HCT116 (cell line): ENCODE measurements around the gene MBLAC1. TPM values are rescaled to one million over a fixed set of nuclear protein-coding genes. Genes with fewer than 3 reads are reported as not detected.

Experiments used
- ATAC-seq: fragments of 200-7000 bp; cut with Tn5 transposase; 2 replicates; pipeline ENCODE4 v1.9.1; 2020; ENCODE audit warnings: mild to moderate bottlenecking, moderate library complexity
- BruUV-seq: library from RNA; stranded (reverse); fragments of 400-500 nt; replicated peaks from 2 replicates; lab custom pipeline; 2021; lab: Mats Ljungman, UMichigan
- CTCF ChIA-PET: fragments of 300-600 bp; sonication (Branson Sonifier 250); formaldehyde crosslinking; loops from one replicate; lab custom pipeline; 2021; ENCODE audit warnings: antibody characterized with exemption; lab: Charles Lee
- POLR2A ChIA-PET: fragments of 300-600, 350-600 bp; sonication (Branson Sonifier 250); formaldehyde crosslinking; loops from one replicate; lab custom pipeline; 2021; ENCODE audit warnings: antibody characterized with exemption; lab: Charles Lee
- RAD21 ChIA-PET, 2 experiments: fragments of 300-600 bp; sonication (Branson Sonifier 250); formaldehyde crosslinking; loops; one replicate each; lab custom pipeline; 2023; ENCODE audit warnings: low total read pairs in 2 of 2; ENCODE audit not compliant: uncharacterized antibody in 2 of 2, unreplicated experiment in 2 of 2, low non-redundant PET in 1 of 2; lab: Charles Lee
- DNase-seq: peaks from one replicate; pipeline ENCODE4 v3.0.0-alpha.2; 2010; ENCODE audit warnings: low read depth, low spot score
- H2AFZ ChIP-seq: fragments of 200-600 bp; shearing (Covaris generic), sonication (generic); 2 replicates; pipeline ENCODE4 v1.6.1; 2017; ENCODE audit warnings: low read depth, mixed run types, mixed read lengths, antibody characterized with exemption, low read length; ENCODE audit not compliant: poor library complexity, severe bottlenecking
- H3K27ac ChIP-seq: 2 replicates; pipeline ENCODE4 v1.5.1; 2012; ENCODE audit warnings: low read depth, low read length
- H3K27me3 ChIP-seq: fragments of 200-600 bp; sonication (generic); 2 replicates; pipeline ENCODE4 v1.6.1; 2016; ENCODE audit warnings: mixed run types, low read length, mixed read lengths; ENCODE audit not compliant: insufficient read depth
- H3K36me3 ChIP-seq, 2 experiments: fragments of 200-500 bp in 1 of 2; fragments of 200-600 bp in 1 of 2; sonication (Bioruptor generic) in 1 of 2; sonication (generic) in 1 of 2; 2 replicates each; pipeline versions ENCODE4 v1.5.1 to v1.6.1; 2014 to 2016; ENCODE audit warnings: low read length in 2 of 2, inconsistent platforms in 1 of 2, mixed read lengths in 1 of 2, mixed run types in 1 of 2; ENCODE audit not compliant: insufficient read depth in 2 of 2, control insufficient read depth in 1 of 2
- H3K4me1 ChIP-seq, 2 experiments: fragments of 200-600 bp in 1 of 2; sonication (generic) in 1 of 2; 2 replicates each; pipeline versions ENCODE4 v1.5.1 to v1.6.1; 2012 to 2017; ENCODE audit warnings: low read length in 2 of 2, inconsistent platforms in 1 of 2, mild to moderate bottlenecking in 1 of 2, mixed read lengths in 1 of 2, mixed run types in 1 of 2, moderate library complexity in 1 of 2; ENCODE audit not compliant: insufficient read depth in 2 of 2, control insufficient read depth in 1 of 2
- H3K4me2 ChIP-seq: fragments of 200-600 bp; sonication (generic); 2 replicates; pipeline ENCODE4 v1.6.1; 2017; ENCODE audit warnings: mixed run types, low read length, mixed read lengths
- H3K4me3 ChIP-seq, 2 experiments: fragments of 200-600 bp in 1 of 2; sonication (generic) in 1 of 2; replicated peaks in 1 of 2; 2 replicates each; pipeline ENCODE4 v1.5.1; 2011 to 2016; ENCODE audit warnings: low read length in 2 of 2, control low read depth in 1 of 2, low read depth in 1 of 2, mild to moderate bottlenecking in 1 of 2, mixed read lengths in 1 of 2, mixed run types in 1 of 2
- H3K79me2 ChIP-seq: fragments of 200-600 bp; sonication (generic); 2 replicates; pipeline ENCODE4 v1.6.1; 2017; ENCODE audit warnings: mild to moderate bottlenecking, mixed run types, low read length, moderate library complexity, mixed read lengths; ENCODE audit not compliant: insufficient read depth
- H3K9ac ChIP-seq: fragments of 200-600 bp; sonication (generic); 2 replicates; pipeline ENCODE4 v1.6.1; 2016; ENCODE audit warnings: low read length, mixed read lengths
- H3K9me2 ChIP-seq: fragments of 200-600 bp; sonication (generic), shearing (Covaris generic); 2 replicates; pipeline ENCODE4 v1.6.1; 2017; ENCODE audit warnings: mixed run types, mild to moderate bottlenecking, moderate library complexity; ENCODE audit not compliant: insufficient read depth
- H3K9me3 ChIP-seq, 2 experiments: fragments of 200-500 bp in 1 of 2; fragments of 200-600 bp in 1 of 2; sonication (Bioruptor generic) in 1 of 2; sonication (generic) in 1 of 2; 2 replicates each; pipeline ENCODE4 v1.6.1; 2014 to 2017; ENCODE audit warnings: low read length in 2 of 2, mixed read lengths in 2 of 2, inconsistent platforms in 1 of 2, low read depth in 1 of 2, mild to moderate bottlenecking in 1 of 2, mixed run types in 1 of 2, moderate library complexity in 1 of 2; ENCODE audit not compliant: control insufficient read depth in 1 of 2, insufficient read depth in 1 of 2
- H4K20me1 ChIP-seq: fragments of 200-600 bp; sonication (generic), shearing (Covaris generic); 2 replicates; pipeline ENCODE4 v1.6.1; 2017; ENCODE audit warnings: mixed run types, mild to moderate bottlenecking, moderate library complexity; ENCODE audit not compliant: insufficient read depth
- POLR2A ChIP-seq: IDR thresholded peaks from 2 replicates; pipeline ENCODE4 v1.7.0; 2011; ENCODE audit warnings: borderline replicate concordance; ENCODE audit not compliant: insufficient read depth, insufficient read length; ENCODE audit errors: extremely low read depth
- SIN3A ChIP-seq: IDR thresholded peaks from 2 replicates; pipeline ENCODE4 v1.6.1; 2012; ENCODE audit warnings: low read depth
- SRF ChIP-seq: IDR thresholded peaks from 2 replicates; pipeline ENCODE4 v1.6.1; 2012; ENCODE audit warnings: low read depth
- TCF7L2 ChIP-seq: IDR thresholded peaks from 2 replicates; pipeline ENCODE4 v1.7.0; 2011; ENCODE audit warnings: borderline replicate concordance, inconsistent platforms; ENCODE audit not compliant: insufficient read depth, insufficient read length; ENCODE audit errors: extremely low read depth
- intact Hi-C: fragments of 100-400 bp; cut with micrococcal nuclease; formaldehyde crosslinking; loops from 2 replicates; pipeline ENCODE4 v1.10.0; 2022
- total RNA-seq: library from RNA; stranded (reverse); gene quantifications from one replicate; pipeline ENCODE4 v1.2.1, GENCODE V29; 2021; ENCODE audit not compliant: unreplicated experiment
- TF ChIP-seq, protein P1 (sequence below), 3 experiments: fragments of 200-600 bp in 1 of 3; sonication (generic) in 1 of 3; IDR thresholded peaks in 2 of 3; conservative IDR thresholded peaks in 1 of 3; 2 replicates each; pipeline ENCODE4 v1.5.1; 2012 to 2017; ENCODE audit warnings: low read depth in 2 of 3, low read length in 2 of 3, antibody characterized with exemption in 1 of 3, borderline replicate concordance in 1 of 3, control low read depth in 1 of 3, mild to moderate bottlenecking in 1 of 3, mixed read lengths in 1 of 3, mixed run types in 1 of 3, moderate library complexity in 1 of 3; ENCODE audit not compliant: insufficient read depth in 1 of 3
- TF ChIP-seq, protein P2 (sequence below): IDR thresholded peaks from 2 replicates; pipeline ENCODE4 v1.6.1; 2011; ENCODE audit warnings: mild to moderate bottlenecking, low read length, moderate library complexity; ENCODE audit not compliant: insufficient replicate concordance; ENCODE audit errors: extremely low read depth

MBLAC1 gene
- total RNA-seq, 1 experiment from 2014 or later = 2.0 TPM

DNA sequence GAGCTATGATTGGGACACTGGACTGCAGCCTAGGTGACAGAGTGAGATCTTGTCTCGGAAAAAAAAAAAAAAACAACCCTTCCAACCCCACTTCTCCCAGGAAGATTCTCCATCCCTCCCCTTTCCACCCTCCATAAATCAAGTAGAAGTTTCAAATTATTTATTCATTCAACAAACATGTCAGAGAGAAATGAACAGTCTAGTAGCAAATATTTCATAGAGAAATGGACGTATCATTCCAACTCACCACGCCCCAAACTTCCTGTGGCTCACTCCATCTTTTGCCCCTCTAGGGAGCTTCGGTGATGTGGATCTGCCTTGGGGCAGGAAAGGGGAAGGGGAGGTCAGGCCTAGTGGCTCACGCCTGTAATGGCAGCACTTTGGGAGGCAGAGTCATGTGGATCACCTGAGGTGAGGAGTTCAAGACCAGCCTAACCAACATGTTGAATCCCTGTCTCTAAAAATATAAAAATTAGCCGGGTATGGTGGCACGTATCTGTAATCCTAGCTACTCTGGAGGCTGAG lies 32.4 kb downstream of the MBLAC1 start:
- peak overlapping the region; percentile 91 for H3K27ac ChIP-seq
- H3K36me3 ChIP-seq = peaks cover 9 to 11% of the 10 kb centered on the region in 2 experiments; a peak in 3 of 4 replicates
- H3K4me1 ChIP-seq = peaks cover 29 to 37% of the 10 kb centered on the region in 2 experiments
- H3K9me2 ChIP-seq = no peaks in the 10 kb centered on the region
- no peak for TF ChIP-seq SRF
- no peak for TF ChIP-seq TCF7L2
- TF ChIP-seq, protein P1, sequence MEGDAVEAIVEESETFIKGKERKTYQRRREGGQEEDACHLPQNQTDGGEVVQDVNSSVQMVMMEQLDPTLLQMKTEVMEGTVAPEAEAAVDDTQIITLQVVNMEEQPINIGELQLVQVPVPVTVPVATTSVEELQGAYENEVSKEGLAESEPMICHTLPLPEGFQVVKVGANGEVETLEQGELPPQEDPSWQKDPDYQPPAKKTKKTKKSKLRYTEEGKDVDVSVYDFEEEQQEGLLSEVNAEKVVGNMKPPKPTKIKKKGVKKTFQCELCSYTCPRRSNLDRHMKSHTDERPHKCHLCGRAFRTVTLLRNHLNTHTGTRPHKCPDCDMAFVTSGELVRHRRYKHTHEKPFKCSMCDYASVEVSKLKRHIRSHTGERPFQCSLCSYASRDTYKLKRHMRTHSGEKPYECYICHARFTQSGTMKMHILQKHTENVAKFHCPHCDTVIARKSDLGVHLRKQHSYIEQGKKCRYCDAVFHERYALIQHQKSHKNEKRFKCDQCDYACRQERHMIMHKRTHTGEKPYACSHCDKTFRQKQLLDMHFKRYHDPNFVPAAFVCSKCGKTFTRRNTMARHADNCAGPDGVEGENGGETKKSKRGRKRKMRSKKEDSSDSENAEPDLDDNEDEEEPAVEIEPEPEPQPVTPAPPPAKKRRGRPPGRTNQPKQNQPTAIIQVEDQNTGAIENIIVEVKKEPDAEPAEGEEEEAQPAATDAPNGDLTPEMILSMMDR (IDR thresholded peaks at IDR 0.05 in 2 of 3, conservative IDR thresholded peaks at IDR 0.05 in 1 of 3; ENCODE audit: borderline replicate concordance in 1 of 3, insufficient read depth in 1 of 3, low read depth in 2 of 3, low read length in 2 of 3) = peak in 1 of 3 experiments; percentile 25; a peak in 2 of 6 replicates
- no peak for TF ChIP-seq SIN3A
- no peak for TF ChIP-seq POLR2A
- TF ChIP-seq, protein P2, sequence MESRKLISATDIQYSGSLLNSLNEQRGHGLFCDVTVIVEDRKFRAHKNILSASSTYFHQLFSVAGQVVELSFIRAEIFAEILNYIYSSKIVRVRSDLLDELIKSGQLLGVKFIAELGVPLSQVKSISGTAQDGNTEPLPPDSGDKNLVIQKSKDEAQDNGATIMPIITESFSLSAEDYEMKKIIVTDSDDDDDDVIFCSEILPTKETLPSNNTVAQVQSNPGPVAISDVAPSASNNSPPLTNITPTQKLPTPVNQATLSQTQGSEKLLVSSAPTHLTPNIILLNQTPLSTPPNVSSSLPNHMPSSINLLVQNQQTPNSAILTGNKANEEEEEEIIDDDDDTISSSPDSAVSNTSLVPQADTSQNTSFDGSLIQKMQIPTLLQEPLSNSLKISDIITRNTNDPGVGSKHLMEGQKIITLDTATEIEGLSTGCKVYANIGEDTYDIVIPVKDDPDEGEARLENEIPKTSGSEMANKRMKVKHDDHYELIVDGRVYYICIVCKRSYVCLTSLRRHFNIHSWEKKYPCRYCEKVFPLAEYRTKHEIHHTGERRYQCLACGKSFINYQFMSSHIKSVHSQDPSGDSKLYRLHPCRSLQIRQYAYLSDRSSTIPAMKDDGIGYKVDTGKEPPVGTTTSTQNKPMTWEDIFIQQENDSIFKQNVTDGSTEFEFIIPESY = no peak
- H2AFZ ChIP-seq = peak overlapping the region; percentile 24
- no peaks in the 10 kb centered on the region for H3K27me3 ChIP-seq
- H3K4me3 ChIP-seq = peak overlapping the region; percentile 56 to 91
- RAD21 ChIA-PET = no interaction called here
- POLR2A ChIA-PET = interaction anchor here (0.6 kb wide), 1 partner anchor 164 kb away, joined by 3 read pairs; no protein-coding TSS in a partner anchor
- H3K79me2 ChIP-seq = peaks cover 16% of the 10 kb centered on the region; the same call in 1 of the 2 replicates
- H3K4me2 ChIP-seq = peak overlapping the region; percentile 93
- H3K9ac ChIP-seq = peak overlapping the region; percentile 84
- H3K9me3 ChIP-seq = no peaks in the 10 kb centered on the region
- no peak for DNase-seq
- BruUV-seq = no TSS peak
- H4K20me1 ChIP-seq = no peaks in the 10 kb centered on the region
- CTCF ChIA-PET = no interaction called here
- no peak for ATAC-seq
- intact Hi-C loops = no loop called here
